Measurements from ENCODE around the gene UNC119.

UNC119 gene

GRCh38 chr17:28555022-28555421 lies 2.6 kb upstream of the UNC119 start:
- no peak for DNase-seq (ENCODE audit: low read depth)

GRCh38 chr17:28554565-28554964 lies 2.1 kb upstream of the UNC119 start:
- no peak overlapping the region for H3K4me3 ChIP-seq (ENCODE audit: low read length)
- DNase-seq (ENCODE audit: low read depth): no peak
- peak; percentile 44 for TF ChIP-seq CTCF (IDR thresholded peaks at IDR 0.05; ENCODE audit: insufficient read depth, low read depth, low read length, missing control alignments)

More at GRCh38 chr17:28555022-28555421, 2.6 kb upstream of the UNC119 start:
- H3K4me3 ChIP-seq (ENCODE audit: low read length): no peak overlapping the region
- no peak for TF ChIP-seq CTCF (IDR thresholded peaks at IDR 0.05; ENCODE audit: insufficient read depth, low read depth, low read length, missing control alignments)

- no peak overlapping the region for H3K4me3 ChIP-seq (ENCODE audit: low read length)
These were observed 629 bp upstream of the UNC119 start for GRCh38 chr17:28553000-28553505.

GRCh38 chr17:28551421-28552175 lies 826 bp downstream of the UNC119 start:
- DNase-seq (ENCODE audit: low read depth): no peak
- H3K4me3 ChIP-seq (ENCODE audit: low read length): peak overlapping the region; percentile 68
- no peak for TF ChIP-seq CTCF (IDR thresholded peaks at IDR 0.05; ENCODE audit: insufficient read depth, low read depth, low read length, missing control alignments)

More at GRCh38 chr17:28553000-28553505, 629 bp upstream of the UNC119 start:
- DNase-seq (ENCODE audit: low read depth): no peak
- TF ChIP-seq CTCF (IDR thresholded peaks at IDR 0.05; ENCODE audit: insufficient read depth, low read depth, low read length, missing control alignments): no peak

GRCh38 chr17:28550858-28551257 lies 1.6 kb downstream of the UNC119 start:
- no peak for DNase-seq (ENCODE audit: low read depth)
- no peak overlapping the region for H3K4me3 ChIP-seq (ENCODE audit: low read length)
- TF ChIP-seq CTCF (IDR thresholded peaks at IDR 0.05; ENCODE audit: insufficient read depth, low read depth, low read length, missing control alignments): no peak

- no peak overlapping the region for H3K4me3 ChIP-seq (ENCODE audit: low read length)
- DNase-seq (ENCODE audit: low read depth): no peak
- TF ChIP-seq CTCF (IDR thresholded peaks at IDR 0.05; ENCODE audit: insufficient read depth, low read depth, low read length, missing control alignments): no peak
These were observed 2.9 kb downstream of the UNC119 start for GRCh38 chr17:28549236-28550132.
